Measurements from ENCODE around the gene APBA2.

DNA sequence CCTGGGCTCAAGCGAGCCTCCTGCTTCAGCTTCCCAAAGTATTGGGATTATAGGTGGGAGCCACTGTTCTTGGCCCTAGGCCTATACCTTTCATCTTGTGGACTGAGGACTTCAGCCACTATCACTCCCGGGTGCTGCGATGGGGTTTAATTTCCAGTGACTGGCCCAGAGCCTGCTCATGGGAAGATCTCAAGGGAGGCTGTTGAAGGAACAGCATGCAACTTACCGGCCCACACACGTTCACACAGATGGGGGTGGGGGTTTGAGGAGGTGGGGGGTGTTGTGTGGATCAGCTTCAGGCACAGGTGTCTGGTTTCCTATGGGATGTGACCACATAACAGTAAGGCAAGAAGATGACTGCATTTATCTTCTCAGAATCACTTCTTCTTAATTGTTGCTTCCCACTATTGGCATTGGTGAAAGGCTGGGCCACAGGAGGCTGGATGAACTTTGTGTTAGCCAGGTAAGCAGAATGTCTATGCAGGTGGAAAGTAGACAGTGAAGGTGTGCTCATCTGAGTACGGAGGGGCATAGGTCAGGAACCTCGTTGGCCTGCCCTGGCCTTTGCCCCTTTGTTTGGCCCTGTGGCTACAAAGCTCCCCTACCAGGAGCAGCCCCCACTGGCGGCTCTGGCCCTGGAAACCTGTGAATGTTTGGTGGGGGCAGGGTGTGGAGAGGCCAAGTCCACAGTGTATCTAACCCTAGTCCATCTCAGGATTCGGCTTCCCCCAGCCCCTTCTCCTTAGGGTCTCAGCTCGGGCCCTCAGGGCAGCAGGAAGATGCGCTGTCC lies 1.4 kb upstream of the APBA2 start:
- peak; percentile 48; the same call in 1 of the 2 replicates for TF ChIP-seq EGR2 (tag by site-specific recombination; IDR thresholded peaks at IDR 0.05; ENCODE audit: low read depth)
- TF ChIP-seq, protein P1, sequence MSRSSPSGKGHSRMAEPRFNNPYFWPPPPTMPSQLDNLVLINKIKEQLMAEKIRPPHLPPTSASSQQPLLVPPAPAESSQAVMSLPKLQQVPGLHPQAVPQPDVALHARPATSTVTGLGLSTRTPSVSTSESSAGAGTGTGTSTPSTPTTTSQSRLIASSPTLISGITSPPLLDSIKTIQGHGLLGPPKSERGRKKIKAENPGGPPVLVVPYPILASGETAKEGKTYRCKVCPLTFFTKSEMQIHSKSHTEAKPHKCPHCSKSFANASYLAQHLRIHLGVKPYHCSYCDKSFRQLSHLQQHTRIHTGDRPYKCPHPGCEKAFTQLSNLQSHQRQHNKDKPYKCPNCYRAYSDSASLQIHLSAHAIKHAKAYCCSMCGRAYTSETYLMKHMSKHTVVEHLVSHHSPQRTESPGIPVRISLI (tag by site-specific recombination; IDR thresholded peaks at IDR 0.05), result no peak
- TF ChIP-seq, protein P2, sequence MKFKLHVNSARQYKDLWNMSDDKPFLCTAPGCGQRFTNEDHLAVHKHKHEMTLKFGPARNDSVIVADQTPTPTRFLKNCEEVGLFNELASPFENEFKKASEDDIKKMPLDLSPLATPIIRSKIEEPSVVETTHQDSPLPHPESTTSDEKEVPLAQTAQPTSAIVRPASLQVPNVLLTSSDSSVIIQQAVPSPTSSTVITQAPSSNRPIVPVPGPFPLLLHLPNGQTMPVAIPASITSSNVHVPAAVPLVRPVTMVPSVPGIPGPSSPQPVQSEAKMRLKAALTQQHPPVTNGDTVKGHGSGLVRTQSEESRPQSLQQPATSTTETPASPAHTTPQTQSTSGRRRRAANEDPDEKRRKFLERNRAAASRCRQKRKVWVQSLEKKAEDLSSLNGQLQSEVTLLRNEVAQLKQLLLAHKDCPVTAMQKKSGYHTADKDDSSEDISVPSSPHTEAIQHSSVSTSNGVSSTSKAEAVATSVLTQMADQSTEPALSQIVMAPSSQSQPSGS (tag by site-specific recombination; IDR thresholded peaks at IDR 0.05; ENCODE audit: low read depth), result no peak
- TF ChIP-seq, protein P3, sequence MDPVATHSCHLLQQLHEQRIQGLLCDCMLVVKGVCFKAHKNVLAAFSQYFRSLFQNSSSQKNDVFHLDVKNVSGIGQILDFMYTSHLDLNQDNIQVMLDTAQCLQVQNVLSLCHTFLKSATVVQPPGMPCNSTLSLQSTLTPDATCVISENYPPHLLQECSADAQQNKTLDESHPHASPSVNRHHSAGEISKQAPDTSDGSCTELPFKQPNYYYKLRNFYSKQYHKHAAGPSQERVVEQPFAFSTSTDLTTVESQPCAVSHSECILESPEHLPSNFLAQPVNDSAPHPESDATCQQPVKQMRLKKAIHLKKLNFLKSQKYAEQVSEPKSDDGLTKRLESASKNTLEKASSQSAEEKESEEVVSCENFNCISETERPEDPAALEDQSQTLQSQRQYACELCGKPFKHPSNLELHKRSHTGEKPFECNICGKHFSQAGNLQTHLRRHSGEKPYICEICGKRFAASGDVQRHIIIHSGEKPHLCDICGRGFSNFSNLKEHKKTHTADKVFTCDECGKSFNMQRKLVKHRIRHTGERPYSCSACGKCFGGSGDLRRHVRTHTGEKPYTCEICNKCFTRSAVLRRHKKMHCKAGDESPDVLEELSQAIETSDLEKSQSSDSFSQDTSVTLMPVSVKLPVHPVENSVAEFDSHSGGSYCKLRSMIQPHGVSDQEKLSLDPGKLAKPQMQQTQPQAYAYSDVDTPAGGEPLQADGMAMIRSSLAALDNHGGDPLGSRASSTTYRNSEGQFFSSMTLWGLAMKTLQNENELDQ (tag by site-specific recombination; IDR thresholded peaks at IDR 0.05; ENCODE audit: low read depth), result no peak
- TF ChIP-seq, protein P4, sequence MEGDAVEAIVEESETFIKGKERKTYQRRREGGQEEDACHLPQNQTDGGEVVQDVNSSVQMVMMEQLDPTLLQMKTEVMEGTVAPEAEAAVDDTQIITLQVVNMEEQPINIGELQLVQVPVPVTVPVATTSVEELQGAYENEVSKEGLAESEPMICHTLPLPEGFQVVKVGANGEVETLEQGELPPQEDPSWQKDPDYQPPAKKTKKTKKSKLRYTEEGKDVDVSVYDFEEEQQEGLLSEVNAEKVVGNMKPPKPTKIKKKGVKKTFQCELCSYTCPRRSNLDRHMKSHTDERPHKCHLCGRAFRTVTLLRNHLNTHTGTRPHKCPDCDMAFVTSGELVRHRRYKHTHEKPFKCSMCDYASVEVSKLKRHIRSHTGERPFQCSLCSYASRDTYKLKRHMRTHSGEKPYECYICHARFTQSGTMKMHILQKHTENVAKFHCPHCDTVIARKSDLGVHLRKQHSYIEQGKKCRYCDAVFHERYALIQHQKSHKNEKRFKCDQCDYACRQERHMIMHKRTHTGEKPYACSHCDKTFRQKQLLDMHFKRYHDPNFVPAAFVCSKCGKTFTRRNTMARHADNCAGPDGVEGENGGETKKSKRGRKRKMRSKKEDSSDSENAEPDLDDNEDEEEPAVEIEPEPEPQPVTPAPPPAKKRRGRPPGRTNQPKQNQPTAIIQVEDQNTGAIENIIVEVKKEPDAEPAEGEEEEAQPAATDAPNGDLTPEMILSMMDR (tag by site-specific recombination; IDR thresholded peaks at IDR 0.05), result no peak
- TF ChIP-seq ZNF302 (tag by site-specific recombination; IDR thresholded peaks at IDR 0.05; ENCODE audit: low read depth), result no peak
- TF ChIP-seq GLI4 (tag by site-specific recombination; IDR thresholded peaks at IDR 0.05), result no peak
- TF ChIP-seq ZNF660 (tag by site-specific recombination; IDR thresholded peaks at IDR 0.05), result no peak
- no peak for TF ChIP-seq ZNF792 (tag by site-specific recombination; IDR thresholded peaks at IDR 0.05)
- TF ChIP-seq ZBTB1 (tag by site-specific recombination; IDR thresholded peaks at IDR 0.05), result no peak
- TF ChIP-seq, protein P5, sequence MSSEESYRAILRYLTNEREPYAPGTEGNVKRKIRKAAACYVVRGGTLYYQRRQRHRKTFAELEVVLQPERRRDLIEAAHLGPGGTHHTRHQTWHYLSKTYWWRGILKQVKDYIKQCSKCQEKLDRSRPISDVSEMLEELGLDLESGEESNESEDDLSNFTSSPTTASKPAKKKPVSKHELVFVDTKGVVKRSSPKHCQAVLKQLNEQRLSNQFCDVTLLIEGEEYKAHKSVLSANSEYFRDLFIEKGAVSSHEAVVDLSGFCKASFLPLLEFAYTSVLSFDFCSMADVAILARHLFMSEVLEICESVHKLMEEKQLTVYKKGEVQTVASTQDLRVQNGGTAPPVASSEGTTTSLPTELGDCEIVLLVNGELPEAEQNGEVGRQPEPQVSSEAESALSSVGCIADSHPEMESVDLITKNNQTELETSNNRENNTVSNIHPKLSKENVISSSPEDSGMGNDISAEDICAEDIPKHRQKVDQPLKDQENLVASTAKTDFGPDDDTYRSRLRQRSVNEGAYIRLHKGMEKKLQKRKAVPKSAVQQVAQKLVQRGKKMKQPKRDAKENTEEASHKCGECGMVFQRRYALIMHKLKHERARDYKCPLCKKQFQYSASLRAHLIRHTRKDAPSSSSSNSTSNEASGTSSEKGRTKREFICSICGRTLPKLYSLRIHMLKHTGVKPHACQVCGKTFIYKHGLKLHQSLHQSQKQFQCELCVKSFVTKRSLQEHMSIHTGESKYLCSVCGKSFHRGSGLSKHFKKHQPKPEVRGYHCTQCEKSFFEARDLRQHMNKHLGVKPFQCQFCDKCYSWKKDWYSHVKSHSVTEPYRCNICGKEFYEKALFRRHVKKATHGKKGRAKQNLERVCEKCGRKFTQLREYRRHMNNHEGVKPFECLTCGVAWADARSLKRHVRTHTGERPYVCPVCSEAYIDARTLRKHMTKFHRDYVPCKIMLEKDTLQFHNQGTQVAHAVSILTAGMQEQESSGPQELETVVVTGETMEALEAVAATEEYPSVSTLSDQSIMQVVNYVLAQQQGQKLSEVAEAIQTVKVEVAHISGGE (tag by site-specific recombination; conservative IDR thresholded peaks at IDR 0.05; ENCODE audit: low read depth), result no peak
- no peak for TF ChIP-seq ZNF174 (tag by site-specific recombination; IDR thresholded peaks at IDR 0.05)
